Bone marrow (tissue), 2 donors: Measurements from ENCODE around the gene KRTAP10-3.
"Not testable (repeated sequence)": the region's sequence is repeated elsewhere in the genome, so short reads cannot be mapped to it uniquely, and the experiment has no call there.

Experiments used
- DNase-seq, 2 donors: peaks; one replicate each; lab custom pipeline; 2025; lab: John Stamatoyannopoulos, UW

The KRTAP10-3 gene

GRCh38 chr21:44590311-44590721 is 31.7 kb upstream of the KRTAP10-3 start:
- no peak for DNase-seq

- DNase-seq = no peak
Measured at GRCh38 chr21:44589586-44590305, 31.2 kb upstream of the KRTAP10-3 start.

DNA sequence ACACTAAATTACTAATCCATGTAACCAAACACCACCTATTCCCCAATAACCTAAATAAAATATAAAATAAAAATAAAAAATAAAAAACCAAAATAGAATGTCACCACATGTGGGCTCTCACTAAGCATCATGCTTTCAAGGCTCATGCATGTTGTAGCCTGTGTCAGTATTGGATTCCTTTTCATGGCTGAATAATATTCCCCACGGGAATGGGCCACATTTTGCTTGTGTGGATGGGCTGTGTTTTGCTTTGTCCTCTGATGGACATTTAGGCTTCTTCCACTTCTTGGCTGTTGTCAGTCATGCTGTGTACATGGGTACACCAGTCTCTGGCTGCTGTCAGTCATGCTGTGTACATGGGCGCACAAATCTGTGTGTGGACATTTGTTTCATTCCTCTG is 30.5 kb upstream of the KRTAP10-3 start:
- no peak for DNase-seq

DNA sequence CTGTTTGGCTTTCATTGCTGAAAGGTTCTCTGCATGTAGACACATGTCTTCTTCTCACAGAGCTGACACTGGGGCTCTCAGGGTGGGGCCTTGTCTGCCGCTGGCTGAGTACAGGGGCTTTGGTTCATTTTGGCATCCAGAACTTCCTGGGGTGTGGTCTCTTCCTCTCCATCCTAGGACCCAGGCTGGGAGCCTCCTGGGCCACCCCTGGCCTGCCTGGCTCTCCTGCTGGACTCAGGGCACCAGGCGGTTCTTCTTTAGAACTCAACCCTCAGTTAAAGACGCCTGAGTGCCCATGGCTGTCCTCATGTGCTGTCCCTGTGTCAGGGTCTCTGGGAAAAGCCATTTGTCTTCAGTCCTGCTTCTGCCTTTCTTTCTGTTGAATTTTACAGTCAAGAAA is 27.3 kb upstream of the KRTAP10-3 start:
- no peak for DNase-seq

GRCh38 chr21:44583800-44584147 is 25.2 kb upstream of the KRTAP10-3 start:
- no peak for DNase-seq

DNA sequence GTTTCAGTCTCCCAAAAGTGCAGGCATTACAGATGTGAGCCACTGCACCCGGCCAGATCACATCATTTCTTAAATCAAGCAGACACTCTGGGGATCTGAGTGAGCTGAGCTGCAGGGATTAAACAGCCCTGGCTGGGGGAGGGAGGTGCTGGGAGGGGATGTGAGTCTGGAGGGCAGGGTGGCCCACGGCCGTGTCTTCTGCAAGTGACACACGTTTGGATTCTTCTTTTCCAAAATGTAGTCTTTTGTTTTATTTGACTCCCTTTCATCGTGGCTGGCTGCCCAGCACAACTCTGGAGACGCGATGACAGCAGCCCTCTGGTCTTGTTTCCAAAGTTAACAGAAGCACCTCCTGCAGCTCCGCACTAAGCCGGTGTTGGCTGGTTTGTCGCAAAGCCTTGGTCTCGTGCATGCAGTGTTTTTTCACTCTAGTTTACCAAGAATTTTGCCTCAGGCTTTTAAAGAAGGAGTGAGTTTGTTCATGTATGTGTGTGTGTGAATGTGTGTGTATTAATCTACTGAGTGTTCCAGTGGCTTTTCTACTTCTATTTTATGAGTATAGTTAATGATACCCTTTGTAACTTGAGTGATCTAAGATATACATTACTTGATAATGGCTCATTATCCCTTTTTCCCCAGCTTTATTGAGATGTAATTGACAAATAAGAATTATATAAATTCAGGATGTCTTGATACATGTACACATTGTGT is 24.6 kb upstream of the KRTAP10-3 start:
- no peak for DNase-seq

DNA sequence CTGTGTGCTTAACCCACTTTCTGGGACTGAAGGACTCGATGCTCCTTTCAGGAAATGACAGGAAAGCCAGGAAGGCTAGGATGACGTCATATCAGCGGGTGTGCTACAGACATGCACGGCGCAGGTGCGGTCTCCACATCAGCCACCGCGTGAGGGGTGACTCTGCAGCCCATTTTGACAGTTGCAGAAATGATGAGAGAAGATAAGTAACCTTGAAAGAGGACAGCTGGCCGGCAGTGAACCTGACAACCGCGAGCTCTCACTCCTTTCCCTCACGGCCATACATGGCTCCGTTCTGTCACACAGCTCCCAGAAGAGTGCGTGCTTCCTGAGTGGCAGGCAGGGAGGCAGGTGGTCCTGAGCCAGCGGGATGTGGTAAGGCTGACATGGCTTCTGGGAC is 23.5 kb upstream of the KRTAP10-3 start:
- DNase-seq = no peak

DNA sequence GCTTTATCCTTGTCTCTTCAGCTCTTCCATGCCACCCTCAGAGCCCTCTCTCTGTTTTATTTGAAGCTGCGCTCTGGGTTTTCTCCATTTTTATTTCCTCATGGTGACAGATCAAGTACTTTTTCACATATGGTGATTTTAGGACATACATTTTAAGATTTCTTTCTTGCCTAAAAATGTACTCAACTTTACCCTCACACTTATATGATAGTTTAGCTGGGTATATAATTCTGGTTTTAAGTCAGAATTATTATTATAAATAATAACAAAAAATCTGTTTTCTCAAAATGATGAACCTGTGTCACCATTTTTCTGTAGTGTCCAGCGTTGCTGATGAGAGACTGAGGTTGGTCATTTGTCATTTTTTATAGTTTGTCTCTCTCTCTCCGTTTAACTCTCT is 22.6 kb upstream of the KRTAP10-3 start:
- no peak for DNase-seq

DNA sequence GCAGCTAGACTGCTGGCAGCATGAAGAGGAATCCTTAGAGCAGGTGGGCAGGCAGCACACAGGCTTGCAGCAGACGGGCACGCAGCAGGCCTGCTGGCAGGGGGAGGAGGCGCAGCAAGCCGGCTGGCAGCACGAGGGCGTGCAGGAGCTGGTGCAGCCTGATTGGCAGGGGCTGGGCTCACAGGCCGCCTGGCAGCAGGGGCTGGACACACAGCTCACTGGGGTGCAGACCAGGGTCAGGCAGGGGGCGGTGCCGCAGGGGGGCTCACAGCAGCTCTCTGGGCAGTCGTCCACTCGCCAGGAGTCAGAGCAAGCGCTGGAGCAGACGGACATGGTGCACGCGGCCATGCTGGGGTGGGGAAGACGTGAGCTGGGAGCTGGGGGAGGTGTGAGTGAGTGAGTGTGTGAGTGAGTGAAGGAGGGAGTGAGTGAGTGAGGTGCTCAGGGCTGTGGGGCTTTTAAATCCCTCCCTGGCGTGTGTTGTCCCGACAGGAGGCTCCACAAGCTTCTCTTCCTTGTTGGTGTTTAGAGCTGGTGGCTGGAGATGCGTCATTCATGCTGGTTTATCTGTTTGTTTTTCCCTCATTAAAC is 21.7 kb upstream of the KRTAP10-3 start, which contains the start of gene KRTAP10-5:
Gene KRTAP10-5, minus strand, starts transcription at position 374 of the 591 bp plus-strand sequence. Its CDS starts 26 bp downstream, at position 348.
- not testable (repeated sequence) for DNase-seq

DNA sequence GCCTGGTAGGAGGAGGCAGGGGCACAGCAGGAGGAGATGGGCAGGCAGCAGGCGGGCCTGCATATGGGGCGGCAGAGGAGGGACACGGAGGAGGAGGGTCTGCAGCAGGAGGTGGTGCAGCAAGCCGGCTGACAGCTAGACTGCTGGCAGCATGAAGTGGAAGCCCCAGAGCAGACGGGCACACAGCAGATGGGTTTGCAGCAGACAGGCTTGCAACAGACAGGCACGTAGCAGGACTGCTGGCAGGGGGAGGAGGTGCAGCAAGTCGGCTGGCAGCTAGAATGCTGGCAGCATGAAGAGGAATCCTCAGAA is 21.2 kb upstream of the KRTAP10-3 start:
- DNase-seq = no peak

GRCh38 chr21:44579056-44579832 is 20.6 kb upstream of the KRTAP10-3 start:
- DNase-seq = no peak

DNA sequence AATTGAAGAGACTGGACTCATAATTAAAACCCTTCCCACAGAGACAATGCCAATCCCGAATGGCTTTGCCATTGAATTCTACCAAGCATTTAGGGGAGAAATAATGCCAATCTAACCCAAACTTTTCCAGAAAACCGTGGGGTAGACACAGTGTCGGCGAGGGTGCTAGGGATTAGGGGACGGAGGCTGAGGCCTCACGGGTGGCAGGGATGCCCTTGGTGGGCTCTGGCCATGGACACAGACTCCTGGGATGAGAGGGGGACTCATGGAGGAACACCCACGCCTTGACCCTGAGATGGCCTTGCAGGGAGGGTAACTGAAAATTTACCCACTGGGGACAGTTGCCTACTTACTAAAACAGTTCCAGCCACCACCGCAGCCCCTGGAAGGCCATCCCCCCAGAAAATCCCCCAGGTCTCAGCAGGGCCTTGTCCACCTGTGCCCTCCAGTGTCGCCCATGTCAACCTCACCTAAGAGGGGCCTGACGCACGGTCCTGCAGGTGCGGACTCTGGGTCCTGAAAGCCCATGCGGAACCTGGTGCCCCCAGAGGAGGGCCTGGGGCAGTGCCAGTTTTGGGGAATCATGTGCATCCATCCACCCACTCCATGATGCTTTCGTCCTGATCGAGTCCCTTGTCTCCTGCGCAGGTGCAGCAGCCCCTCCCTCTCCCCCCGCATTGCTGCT is 19.9 kb upstream of the KRTAP10-3 start:
- no peak for DNase-seq

- no peak for DNase-seq
Measured at GRCh38 chr21:44576025-44576420, 17.4 kb upstream of the KRTAP10-3 start.

DNA sequence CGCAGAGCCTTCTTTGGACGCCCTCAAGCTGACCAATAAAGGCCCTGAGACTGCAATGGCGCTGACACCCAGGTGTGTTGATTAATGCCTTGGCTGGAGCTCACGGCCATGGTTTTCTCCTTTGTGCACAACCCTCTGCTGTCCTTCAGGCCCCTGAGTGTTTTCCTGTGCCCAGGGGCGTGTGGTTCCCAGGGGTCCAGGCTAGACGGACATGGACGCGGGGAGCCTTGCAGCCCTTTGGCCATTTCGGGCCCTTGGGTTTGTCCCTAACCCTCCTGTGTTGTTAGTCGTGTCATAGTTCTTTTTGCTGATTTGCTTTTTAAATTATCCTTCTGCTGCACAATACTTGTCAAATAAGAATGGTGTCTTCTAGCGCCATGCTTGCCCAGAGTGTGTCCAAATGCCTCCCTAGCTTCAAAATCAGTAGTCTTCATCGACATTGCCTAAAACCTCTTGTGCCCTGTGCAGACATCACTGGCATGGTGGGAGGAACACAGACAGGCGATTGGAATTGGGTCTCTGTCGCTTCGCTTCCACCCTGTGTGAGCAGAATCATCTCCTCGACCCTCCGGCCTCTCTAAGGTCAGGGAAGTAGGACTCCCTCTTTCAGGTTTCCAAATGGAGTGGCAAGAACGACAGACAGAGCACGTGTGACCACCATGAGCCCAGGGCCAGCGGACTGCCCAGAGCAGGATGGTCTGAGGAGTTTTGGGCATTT is 16.9 kb upstream of the KRTAP10-3 start:
- no peak for DNase-seq

GRCh38 chr21:44574457-44575306 is 16.1 kb upstream of the KRTAP10-3 start:
- DNase-seq = no peak

GRCh38 chr21:44573630-44574456 is 15.2 kb upstream of the KRTAP10-3 start, which contains the start of gene KRTAP10-4:
Gene KRTAP10-4 (plus strand): TSS chr21:44573729. CDS start chr21:44573759, 30 bp downstream.
- DNase-seq = not testable (repeated sequence)

DNA sequence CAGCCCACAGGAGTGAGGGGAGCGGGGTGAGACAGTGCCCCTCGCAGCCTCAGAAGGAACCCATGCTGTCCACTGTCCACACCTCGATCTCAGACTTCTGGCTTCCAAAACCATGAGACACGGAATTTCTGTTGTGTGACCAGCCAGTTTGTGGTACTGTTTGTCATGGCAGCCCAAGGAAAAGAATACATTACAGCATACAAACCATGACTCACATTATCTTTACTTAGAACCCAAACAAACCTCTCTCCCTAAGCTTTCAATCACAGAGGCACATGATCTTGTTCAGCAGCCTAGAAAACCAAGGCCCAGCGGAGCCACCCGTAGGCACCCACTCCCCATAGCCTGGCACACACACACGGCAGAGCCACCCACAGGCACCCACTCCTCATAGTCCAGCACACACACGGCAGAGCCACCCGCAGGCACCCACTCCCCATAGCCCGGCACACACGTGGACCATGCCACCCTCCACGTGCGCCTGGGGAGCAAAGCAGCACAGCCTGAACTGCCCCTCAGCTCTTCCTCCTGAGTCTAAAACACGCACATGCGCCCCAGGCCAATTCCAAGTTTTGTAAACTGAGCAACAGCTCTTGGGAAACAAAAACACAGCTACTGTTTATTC is 14.5 kb upstream of the KRTAP10-3 start:
- DNase-seq = no peak

- DNase-seq = no peak
Measured at GRCh38 chr21:44571844-44572782, 13.5 kb upstream of the KRTAP10-3 start.
